Stimulated activated CD4-positive, alpha-beta T cell treated with anti-CD3 and anti-CD28 coated beads, Interleukin-12 subunit alpha, Interleukin-12 subunit beta, amount 100 ng/mL, for 4 hours (primary cell): ENCODE data around the gene TMEM123.

ENCODE experiments used
- DNase-seq: peaks from one replicate; pipeline ENCODE4 v3.0.0-alpha.2; 2020

Gene TMEM123

DNA sequence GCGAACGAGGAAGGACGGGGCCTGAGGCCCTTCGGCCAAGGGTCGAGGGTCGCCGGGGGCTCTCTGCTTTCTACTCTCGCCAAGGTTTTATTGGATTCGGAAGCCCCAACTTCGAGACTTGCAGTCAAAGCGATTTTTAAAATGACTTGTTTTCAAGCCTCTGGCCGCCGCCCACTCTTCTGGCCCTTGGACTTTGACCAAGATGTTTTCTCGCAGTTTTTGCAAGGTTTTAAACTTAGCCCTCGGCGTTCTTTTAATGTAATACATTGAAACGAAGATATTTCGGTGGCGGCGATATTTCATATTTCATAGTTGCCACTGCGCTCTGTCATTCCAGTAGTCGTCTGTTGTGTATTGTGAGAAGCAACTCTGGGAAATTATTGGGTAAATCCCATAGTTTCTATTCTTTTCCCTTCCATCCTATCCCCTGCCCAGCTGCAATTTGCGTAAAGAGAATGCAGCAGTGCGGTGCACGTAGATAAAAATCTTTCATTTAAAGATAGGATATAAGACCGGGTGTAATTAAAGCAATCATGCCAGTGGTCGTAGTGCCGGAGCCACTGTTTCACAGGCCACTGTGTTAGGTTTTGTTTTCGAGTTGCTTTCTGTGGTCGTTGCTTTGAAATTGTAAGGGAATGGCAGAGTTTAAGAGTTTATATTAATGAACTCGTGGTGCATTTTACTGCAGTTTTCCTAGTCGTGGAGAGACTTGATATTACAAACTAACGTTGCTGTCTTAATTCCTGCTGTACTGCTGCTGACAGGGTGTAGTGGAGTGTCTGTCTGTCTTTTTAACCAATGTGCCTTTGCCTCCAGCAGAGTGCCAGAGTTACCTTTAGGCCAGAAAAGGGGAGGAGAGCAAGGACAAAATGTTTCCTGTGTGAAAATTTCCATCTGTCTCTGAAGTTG, 104.8 kb downstream of the TMEM123 start:
- DNase-seq: no peak

DNA sequence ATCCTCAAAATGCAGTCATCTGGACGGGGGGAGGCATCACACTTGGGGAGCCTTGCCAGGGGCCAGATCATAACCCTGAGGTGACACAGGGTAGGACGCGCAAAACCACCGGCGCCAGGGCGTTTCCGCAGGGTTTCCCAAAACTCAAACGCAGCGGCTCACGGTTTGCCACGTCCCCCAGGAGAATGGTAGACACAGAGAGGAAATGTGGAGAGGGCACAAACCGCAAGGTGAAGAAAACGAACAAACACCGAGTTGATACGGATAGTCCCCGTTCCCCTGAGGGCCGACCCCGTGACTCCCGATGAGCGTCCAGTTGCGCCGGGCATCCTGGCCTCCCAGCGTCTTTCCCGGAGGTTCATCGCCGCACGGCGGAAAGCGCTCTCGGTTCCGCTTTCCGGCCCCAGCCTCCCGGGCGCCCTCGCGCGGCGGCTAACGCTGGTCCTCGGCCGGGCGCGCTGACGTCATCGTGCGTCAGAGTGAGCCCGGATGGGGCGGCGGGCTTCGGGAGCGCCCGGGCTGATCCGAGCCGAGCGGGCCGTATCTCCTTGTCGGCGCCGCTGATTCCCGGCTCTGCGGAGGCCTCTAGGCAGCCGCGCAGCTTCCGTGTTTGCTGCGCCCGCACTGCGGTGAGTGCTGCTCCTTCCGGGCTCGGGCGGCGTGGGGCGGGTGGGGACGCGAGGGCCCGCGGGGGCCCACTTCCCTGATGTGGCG, 105.7 kb downstream of the TMEM123 start, which contains the start of gene BIRC2:
Gene BIRC2 (plus strand): TSS at position 467 of the 714 bp plus-strand sequence. CDS start 2,641 bp downstream, outside the sequence.
- peak; percentile 96 for DNase-seq

DNA sequence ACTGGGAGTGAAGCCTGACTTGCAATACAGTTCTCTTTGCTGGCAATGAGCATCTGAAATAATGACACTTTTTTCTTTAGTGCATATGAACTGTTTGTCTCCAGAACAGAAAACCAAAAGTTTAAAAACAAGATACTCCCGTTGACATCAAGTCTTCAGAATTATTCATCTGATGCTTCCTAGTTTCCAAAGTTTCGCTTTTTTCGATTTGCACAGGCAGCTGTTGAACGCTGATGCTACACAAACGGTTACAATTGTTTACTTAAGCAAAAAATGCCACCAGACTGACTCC, 106.2 kb downstream of the TMEM123 start:
- no peak for DNase-seq
